ENCODE measurements around the gene TMEM178B.
"Not testable (repeated sequence)": the region's sequence is repeated elsewhere in the genome, so short reads cannot be mapped to it uniquely, and the experiment has no call there.

TMEM178B gene

DNA sequence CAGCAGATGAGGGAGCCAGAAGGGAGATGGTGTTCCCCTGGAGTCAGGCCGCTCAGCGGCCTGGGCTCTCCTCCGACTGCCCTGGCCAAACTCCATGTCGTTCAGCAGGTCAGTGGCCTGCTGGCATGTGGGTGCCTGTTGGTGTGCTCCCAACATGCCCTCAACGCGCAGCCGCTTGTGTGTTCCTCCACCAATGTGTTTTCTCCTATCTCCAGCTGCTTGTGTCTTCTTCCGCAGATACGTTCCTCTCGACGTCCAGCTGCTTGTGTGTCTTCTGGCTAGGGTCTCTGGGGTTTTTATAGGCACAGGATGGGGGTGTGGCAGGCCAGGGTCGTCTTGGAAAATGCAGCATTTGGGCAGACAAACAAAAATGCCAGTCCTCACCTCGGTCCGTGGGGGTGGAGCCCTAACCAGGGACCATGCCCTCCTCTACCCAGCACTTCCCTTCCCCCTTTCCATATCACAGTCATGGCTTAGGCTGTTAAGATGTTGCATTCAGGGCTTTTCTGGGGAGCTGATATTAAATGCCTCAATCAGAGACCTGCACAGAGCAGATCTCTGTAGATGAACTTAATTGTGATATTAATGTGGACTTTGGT lies 111.6 kb downstream of the TMEM178B start:
- DNase-seq (ENCODE audit: low read depth) = no peak

DNA sequence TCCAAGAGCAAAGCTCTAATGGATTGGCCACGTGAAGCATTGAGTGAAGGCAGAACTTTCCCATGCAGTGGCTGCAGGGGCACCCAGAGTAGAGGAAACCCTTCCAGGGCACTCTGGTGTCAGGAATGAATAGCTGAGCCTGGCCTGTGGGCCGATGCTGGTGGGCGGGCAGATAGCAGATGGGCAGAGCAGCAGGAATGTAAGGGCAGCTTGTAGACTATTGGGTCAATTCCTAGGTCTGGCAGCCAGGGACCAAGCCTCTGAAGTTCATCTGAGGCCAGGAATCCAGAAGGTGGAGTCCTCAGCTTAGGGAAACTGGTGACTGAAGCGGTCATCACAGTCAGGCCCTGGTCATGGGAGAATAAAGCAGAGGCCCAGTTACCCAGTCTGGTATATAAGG lies 115.4 kb downstream of the TMEM178B start:
- no peak for DNase-seq (ENCODE audit: low read depth)

DNA sequence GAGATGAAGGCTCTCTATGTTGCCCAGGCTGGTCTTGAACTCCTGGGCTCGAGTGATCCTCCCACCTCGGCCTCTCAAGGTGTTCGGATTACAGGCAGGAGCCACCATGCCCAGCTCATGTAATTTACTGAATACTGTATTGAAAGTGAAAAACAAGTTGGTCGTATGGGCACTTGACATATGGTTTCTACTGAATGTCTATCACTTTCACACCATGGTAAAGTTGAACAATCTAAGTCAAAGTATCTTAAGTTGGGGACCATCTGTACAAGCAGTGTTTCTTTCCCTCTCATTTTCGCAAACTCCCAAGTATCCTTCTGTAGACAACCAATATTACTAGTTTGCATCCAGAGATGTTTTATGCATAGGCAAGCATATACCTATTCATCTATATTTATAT lies 116.6 kb downstream of the TMEM178B start:
- no peak for DNase-seq (ENCODE audit: low read depth)

DNA sequence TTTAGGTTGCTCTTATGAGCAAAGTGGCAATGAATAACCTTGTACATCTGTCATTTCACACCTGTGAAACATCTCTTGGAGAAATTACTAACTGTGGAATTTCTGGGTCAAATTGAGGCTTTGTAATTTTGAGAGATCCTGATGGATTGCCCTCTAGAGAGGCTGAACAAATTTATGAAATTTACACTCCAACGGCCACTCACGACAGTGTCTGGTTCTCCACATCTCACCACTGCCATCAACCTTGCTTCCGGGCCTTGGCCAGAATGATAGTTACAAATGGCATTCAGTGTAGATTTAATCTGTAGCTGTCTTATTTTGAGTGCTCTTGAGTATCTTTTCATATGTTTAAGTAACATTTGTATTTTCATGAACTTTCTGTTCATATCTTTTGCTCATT lies 117.4 kb downstream of the TMEM178B start:
- DNase-seq (ENCODE audit: low read depth) = no peak

DNA sequence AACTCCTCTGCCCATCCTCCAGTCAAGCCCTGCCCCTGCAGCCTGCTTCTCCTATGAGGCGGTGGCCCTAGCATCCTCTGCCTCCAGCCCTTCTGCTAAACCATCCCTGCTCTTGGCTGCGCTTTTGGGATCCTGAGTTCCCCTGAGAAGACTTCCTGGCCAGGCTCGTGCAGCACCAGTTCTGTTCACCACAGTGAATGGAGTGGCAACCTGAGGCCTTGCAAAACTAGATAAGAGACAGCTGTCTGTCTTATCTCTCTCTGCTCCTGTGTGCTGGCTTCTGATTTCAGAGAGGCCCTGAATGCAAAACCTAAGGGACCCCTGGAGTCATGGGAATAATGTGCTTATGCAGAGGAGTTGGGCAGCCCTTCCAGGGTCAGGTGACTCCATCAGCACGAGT lies 119.2 kb downstream of the TMEM178B start:
- DNase-seq (ENCODE audit: low read depth) = no peak

DNA sequence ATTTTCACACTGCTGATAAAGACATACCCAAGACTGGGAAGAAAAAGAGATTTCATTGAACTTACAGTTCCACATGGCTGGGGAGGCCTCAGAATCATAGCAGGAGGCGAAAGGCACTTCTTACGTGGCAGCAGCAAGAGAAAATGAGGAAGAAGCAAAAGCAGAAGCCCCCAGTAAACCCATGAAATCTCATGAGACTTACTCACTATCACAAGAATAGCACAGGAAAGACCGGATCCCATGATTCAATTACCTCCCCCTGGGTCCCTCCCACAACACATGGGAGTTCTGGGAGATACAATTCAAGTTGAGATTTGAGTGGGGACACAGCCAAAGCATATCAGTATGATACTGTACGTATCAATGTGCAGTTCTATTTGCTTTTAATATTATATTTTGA lies 121.9 kb downstream of the TMEM178B start:
- not testable (repeated sequence) for DNase-seq (ENCODE audit: low read depth)

DNA sequence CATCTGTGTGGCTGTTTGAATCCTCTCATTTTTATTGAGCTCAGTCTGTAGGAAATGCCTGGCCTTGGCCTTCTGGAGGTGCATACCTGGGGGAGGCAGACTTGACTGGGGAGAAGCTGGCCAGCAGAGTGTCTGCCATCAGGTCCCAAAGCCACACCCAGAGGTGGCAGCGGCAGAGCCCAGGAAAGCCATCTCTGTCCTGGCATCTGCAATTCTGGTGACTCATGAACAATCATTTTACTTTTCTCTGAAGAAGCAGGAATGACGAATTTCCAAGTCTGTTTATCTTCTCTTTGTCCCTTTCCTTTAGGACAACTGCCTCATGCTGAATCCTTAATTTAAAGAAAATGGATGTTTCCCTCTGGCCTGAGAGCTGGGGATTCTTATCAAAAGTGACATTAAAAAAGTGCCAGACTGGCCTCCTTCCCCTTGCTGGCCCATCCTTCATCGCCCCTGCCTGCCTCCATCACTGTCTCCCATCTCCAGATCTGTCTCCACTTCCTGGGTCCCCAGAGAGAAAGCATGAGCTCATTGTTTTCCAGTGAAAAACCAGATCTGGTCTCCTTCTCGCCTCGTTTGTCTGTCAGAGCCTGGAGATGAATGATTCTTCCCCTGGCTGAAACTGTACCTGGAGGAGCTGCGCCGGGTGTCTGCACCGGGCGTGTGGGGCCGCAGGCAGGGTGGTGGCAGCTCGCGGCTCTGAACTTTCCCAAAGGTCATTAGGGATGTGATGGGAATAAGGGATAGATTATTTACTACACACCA lies 124.5 kb downstream of the TMEM178B start:
- no peak for DNase-seq (ENCODE audit: low read depth)

DNA sequence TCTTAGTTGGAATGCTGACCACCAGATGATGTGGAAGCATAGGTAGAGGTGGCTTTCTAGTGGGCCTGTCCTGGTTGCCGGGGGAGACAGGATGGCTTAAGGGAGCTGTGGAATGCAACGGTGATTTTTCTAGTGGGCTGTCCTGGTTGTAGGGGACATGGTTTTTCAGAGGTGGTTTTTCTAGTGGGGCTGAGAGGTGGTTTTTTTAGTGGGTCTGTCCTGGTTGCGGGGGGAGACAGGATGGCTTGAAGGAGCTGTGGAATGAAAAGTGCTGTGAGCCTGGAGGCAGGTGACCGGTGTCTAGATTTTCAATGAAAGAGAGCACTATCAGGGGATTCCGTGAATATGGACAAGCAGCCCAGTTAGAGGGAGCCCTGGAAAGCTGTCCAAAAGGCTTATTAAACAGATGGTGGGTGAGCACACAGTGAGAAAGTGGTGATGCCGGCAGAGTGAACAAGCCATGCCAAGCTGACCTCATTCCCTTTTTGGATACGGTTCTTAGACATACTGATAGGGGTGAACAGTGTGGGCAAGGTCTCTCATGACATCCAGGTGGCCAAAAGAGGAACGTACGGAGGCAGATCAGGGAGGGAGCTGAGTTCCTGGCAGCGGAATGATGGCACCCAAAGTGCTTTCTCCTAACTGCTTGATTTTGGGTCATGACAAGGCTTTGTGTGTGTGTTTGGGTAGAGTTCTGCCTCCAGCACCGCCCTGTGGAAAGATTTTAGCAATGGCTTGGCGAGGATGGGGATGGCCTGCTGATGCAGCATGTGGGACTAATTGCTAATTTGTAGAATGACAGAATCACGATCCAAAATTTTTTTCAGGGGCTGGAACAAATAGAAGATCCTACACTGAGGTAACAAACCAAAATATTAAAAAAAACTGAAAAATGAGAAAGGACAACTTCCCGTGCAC lies 126.6 kb downstream of the TMEM178B start:
- DNase-seq (ENCODE audit: low read depth) = no peak

DNA sequence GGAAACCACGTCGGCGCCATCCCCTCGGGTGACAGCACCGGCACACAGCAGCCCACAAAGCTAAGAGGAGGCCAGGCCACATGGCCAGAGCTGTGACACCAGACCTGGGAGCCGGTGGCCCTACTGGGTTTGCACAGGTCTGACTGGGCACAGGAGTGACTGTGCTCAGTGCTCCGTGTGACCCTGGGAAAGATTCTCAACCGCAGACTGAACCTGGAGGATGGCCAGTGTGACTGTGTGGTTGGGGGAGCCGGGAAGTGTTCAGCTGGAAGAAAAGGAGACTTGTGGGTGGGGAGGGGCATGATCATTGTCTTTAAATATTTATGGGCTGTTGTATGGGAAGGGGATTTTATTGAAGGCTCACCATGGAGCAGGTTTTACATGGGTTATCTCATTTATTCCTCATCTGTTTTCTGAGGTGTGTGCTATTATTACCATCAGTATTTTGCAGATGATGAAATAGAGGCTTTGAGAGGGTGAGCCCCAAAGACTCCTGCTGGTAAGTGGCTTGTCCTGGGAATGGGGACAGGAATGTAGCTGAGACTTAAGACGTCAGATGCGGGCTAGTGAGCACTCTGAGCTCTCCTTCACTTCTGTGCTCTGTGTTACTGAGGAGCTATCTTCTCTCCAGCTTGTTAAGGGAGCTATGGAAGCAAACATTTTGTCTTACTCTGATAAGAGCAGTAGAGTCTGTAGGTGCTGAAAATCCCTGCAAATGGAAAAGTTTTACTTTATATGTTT lies 127.5 kb downstream of the TMEM178B start:
- no peak for DNase-seq (ENCODE audit: low read depth)

DNA sequence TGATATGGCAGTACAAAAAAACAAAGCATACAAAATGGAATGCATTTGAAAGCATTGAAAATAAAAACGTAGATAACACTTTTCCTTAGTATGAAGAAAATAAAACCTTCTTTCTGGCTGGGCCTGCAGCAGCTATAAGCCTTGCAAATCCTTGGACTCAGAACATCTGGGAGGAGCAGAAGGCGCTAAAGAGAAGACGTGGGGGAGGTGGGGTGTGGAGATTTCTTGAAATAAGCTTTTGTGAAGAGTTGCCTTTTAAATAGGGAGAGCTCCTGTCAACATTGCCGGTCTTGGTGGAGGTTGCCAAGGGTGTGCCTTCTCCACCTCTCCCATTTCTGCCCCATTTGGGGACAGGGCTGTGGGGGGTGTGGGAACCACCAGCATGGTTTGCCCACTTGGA lies 128.7 kb downstream of the TMEM178B start:
- DNase-seq (ENCODE audit: low read depth) = no peak

DNA sequence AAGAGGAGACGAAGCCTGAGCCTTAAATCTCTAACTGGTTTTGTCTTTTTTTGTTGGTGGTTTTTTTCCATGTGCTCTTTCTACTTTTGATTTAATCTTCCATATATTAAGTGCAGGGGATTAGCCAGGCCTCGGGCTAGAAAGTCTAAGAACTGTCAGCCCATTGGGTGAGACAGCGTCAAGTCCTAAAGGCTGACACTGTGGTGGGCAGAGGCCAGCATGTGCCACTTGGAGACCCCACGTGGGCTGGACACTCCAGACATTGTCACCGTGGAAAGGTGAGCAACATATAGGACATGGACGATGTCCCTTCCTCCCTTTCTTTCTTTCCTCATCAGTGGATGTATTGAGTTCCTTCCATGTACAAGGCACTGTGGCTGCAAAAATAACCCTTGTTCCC lies 129.3 kb downstream of the TMEM178B start:
- no peak for DNase-seq (ENCODE audit: low read depth)

DNA sequence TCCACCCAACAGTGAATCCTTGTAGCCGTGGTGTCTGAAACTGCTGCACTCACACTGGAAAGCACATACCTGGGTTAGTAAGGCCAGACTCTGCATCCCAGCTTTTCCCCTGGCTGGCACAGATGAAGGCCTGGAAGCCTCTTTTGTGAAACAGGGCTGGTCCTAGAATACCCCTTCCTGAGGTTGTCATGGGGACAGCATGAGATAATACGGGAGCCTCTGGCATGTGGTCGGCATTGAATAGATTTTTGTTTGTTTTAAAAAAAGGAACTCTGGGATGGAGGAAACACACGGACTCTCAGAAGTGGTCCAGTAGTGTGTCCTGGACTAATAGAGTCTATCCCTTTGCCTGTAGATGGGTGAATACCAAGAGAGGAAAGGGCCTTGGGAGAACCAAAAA lies 129.7 kb downstream of the TMEM178B start:
- no peak for DNase-seq (ENCODE audit: low read depth)

DNA sequence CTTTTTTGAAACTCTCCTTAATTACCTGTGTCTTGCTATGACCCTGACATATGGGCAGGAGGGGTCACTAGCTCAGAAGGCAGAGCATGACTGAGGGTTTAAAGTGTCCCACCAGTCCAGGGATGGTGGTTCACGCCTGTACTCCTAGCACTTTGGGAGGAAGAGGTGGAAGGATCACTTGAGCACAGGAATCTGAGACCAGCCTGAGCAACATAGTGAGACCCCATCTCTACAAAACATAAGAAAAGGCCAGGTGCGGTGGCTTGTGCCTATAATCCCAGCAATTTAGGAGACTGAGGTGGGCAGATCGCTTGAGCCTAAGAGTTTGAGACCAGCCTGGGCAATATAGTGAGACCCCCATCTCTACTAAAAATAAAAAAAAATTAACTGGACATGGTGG lies 133.8 kb downstream of the TMEM178B start:
- no peak for DNase-seq (ENCODE audit: low read depth)

DNA sequence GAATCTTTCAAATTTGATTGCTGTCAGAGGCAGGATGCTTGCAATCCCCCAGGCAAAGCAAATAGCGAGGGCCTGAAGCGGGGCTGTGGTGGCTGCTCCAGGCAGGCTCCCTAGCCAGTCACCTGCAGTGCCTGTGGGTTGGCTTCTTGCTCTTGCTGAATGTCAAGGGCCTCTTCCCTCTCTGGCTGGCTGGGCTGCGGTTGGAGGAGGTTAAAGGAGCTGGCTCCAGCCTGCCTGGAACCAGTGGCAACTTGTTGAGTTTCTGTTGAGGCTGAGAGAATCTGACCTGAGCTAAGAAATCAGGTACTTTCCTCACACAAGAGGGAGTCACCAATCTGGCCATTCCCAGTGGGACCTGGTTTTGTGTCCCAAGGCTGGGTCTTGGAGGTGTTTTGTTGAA lies 134.7 kb downstream of the TMEM178B start:
- no peak for DNase-seq (ENCODE audit: low read depth)

DNA sequence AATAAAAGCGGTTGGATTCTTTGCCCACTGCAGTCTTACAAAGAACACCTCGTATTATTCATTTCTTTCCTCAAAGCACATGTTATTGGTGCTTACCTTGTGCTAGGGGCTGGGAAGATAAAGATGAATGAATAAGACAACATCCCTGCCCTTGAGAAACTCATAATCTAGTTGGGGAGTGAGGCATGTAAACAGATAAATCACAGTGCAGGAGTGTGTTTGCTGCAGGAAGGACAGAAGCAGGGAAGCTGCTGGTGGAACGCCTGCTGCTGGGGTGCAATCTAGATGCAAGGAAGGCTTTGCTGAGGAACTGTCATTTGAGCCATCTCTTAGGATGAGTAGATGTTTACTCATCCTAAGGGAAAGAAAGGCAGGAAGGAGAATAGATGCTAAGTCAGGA lies 135.6 kb downstream of the TMEM178B start:
- no peak for DNase-seq (ENCODE audit: low read depth)

DNA sequence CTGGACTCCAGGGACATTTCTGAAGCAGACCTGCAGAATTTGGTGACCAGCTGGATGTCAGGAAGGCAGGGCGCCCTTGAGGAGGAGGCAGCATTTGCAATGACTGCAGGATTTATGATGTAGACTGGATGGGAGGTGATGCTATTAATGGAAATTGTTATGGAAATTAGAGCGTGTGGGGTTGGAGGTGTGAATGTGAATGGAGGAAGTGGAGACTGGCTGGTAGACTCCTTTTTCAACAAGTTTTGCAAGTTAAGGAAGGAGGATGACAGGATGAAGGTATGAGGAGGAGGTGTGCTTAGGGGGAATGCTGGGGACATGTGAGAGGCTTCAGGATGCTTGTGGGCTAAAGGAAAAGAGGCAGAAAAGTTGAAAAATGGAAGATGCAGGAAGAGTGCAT lies 137.0 kb downstream of the TMEM178B start:
- DNase-seq (ENCODE audit: low read depth) = no peak

DNA sequence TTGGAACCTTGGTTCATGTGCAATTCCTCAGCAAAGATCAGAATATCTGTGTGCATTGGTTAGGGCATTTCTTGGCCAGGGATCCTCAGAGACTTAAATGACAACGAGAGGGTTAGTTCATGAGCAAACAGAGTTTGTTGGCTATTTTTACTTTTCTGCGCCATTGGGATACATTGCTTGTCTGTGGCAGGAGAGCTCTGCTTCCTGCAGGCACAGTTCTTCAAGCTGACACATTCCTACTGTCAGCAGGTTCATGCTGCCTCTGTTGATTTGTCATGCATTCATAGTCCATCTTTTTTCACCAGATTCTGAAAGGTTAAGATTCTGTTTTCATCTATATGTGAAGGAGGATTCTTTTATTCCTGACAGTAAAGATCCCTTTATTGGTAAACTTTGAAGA lies 139.4 kb downstream of the TMEM178B start:
- DNase-seq (ENCODE audit: low read depth) = no peak

DNA sequence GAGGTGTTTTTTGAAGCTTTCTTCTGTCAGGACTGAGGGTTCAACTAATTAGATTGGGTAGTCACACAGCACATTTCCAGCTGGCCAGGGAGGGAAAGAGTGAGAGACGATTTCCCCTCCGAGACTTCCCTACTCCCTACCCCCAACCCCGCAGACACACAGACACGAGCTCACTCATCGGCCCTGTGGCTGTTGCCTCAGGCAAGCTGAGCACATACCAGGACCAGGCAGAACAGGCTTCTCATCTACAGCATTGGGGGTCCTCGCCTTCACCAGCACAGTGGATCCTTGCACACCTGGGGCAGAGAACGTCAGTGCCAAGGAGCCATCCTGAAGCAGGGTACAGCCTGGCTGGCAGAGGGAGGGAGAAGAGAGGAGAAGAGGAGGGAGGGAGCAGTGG lies 144.1 kb downstream of the TMEM178B start:
- no peak for DNase-seq (ENCODE audit: low read depth)

DNA sequence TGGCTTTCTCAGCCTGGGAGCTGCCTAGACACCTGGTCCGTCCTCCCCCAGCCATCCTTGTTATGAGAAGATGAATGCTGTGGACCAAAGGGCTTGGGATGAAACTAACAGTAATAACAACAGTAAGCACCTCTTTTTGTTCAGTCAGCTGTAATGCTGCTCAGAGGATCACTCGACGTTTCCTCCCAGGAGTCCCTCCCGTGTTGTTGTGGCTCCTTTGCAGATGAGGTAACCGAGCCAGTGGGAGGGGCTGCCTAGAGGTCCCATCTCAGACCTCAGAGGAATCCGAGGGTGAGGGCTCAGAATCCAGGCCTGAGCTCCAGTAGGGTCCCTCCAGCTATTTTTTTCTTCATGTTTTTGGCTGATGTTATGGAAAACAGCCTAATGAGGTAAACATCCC lies 145.1 kb downstream of the TMEM178B start:
- DNase-seq (ENCODE audit: low read depth) = no peak

DNA sequence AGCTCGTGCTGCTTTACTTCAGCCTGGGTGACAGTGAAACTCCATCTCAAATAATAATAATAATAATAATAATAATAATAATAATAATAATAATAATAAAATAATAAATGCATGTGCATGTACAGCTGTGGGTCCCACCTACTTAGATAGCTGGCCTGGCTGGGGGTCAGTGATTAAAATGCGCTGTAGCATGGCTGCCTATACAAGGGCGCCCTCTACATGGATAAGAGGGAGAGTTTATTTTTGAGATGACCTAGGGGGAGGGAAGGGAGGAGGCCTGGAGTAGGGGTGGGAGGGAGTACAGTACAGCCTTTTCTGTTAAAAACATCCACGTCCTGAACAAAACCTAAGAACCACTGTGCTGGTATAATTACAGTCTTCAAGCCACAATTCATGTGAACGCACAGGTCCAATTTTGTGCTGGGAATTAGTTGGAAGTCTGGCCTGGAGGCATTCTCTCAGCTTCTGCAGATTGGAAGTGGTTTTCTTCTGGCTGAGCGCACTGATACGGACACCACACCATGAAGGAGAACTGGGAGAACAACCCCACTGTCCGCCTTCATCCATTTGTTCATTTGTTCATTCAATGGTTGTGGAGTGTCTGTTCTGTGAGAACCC lies 146.5 kb downstream of the TMEM178B start:
- no peak for DNase-seq (ENCODE audit: low read depth)

DNA sequence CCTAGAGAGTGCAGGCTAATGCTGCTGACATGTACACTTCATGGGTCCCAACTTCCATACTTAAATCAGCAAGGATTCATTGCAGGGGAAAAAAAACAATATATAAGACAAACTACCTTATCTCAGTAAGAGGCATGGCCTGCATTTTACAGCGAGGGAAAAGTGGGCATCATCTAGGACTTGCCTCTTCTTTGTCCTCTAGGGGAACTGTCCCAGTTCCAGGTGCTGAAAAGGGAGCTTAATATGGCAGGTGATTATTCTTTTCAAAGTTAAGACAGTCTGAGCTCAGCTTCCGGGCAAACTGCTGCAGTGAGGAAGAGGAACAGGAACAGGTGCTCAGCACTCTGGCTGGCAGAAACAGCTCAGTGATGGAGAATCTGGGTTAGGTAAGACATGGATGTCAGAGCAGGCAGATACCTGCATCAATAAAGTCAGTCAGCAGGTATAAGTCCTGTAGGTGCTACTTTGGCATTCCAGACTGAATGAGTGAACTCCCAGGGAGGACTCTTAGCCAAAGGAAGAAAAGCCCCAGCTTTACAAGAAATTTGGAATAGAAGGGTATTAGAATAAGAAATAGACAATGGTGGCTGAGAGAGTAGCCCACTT lies 147.2 kb downstream of the TMEM178B start:
- no peak for DNase-seq (ENCODE audit: low read depth)

All from GM04503 (cell line).